Measurements from ENCODE around the gene NPBWR2.

The NPBWR2 gene

DNA sequence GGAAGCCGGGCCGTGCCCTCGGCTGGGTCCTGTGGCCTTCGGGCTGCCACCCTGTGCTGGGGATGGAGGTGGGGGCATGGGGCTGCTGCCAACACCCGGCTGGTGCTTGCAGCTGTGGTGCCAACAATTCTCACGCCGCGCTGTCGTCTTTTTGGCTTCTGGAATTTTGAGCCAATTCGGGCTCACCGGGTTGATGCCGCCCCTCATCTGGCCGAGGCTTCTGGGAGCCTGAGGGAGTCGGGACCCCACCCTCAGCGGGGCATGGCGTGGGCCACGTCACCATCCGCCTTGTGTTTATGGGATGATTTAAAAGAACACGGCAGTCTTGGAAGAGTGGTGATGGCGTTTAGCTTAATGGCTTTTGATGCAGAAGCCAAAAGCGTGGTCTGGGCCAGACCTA, 8.7 kb upstream of the NPBWR2 start:
- TF ChIP-seq, protein P1, sequence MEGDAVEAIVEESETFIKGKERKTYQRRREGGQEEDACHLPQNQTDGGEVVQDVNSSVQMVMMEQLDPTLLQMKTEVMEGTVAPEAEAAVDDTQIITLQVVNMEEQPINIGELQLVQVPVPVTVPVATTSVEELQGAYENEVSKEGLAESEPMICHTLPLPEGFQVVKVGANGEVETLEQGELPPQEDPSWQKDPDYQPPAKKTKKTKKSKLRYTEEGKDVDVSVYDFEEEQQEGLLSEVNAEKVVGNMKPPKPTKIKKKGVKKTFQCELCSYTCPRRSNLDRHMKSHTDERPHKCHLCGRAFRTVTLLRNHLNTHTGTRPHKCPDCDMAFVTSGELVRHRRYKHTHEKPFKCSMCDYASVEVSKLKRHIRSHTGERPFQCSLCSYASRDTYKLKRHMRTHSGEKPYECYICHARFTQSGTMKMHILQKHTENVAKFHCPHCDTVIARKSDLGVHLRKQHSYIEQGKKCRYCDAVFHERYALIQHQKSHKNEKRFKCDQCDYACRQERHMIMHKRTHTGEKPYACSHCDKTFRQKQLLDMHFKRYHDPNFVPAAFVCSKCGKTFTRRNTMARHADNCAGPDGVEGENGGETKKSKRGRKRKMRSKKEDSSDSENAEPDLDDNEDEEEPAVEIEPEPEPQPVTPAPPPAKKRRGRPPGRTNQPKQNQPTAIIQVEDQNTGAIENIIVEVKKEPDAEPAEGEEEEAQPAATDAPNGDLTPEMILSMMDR (IDR thresholded peaks at IDR 0.05; ENCODE audit: extremely low read depth, insufficient read depth, missing control alignments): no peak
- in situ Hi-C loops (cut with MboI; ENCODE audit: low pct_unique_long_range_greater_than_20kb, low sequenced_read_pairs, unreplicated experiment): no loop called here
- no peak for DNase-seq (ENCODE audit: low spot score)

DNA sequence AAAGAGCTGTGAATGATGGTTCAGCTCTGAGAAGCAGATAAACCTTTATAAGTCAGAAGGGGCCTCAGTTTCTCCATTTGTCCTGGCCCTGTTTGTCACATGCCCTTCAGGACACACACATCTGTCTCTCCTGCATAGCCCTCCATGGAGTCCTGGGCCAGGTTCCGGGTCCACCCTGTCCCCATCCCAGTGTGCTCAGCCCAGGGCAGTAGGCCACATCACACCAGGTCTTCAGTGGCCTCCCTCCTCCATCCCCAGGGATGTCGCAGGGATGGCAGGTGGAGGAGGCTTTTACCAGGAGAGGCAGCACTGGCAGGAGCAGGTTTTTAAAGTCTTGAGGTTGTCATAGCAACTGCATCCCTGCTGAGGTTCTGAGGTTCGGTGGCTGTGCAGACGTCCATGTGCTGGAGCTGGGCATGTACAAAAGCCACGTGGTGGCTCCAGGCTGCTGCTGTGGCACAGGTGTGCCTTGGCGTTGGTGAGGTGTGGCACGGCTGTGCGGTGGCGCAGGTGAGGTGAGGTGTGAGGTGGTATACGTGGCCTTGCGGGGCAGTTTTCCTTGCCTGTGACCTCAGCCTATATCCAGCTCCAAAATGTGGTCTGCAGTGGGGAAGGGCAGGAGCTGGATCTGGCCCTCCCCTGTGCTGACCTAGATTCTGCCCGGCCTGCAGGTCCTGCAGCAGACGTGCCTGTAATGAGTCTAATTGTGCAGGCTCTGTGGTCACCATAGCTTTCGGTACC, 8.0 kb upstream of the NPBWR2 start:
- no peak for DNase-seq (ENCODE audit: low spot score)
- in situ Hi-C loops (cut with MboI; ENCODE audit: low pct_unique_long_range_greater_than_20kb, low sequenced_read_pairs, unreplicated experiment): no loop called here
- TF ChIP-seq, protein P1 (IDR thresholded peaks at IDR 0.05; ENCODE audit: extremely low read depth, insufficient read depth, missing control alignments): no peak

DNA sequence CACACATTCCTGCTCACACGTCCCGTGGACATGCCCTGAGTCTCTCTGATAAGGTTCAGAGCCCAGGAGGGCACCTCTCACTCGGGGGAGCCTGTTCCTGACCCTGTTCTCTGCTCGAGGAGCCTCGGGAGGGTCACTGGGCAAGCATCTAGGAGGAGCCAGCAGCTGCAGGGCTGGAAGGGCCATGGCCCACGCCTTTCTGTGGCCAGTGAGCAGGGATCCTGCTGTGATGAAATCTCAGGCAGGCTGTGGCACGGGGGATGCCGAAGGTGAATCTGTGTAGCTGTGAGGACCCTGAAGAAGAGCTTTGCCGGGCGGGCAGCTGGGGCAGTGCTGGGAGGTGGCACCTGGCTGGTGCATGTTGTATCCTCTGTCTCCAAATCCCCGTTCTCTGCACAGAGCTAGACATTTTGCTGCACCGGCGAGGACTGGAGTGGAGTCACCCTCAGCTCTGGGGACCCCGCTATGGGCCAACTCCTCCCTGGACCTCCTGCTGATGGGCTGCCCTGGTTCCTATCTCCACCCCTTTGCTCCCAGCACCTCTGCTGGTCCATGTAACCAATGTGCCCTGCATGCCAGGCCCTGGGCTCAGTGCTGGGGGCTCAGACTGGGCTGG, 7.1 kb upstream of the NPBWR2 start:
- no peak for DNase-seq (ENCODE audit: low spot score)
- in situ Hi-C loops (cut with MboI; ENCODE audit: low pct_unique_long_range_greater_than_20kb, low sequenced_read_pairs, unreplicated experiment): no loop called here
- TF ChIP-seq, protein P1 (IDR thresholded peaks at IDR 0.05; ENCODE audit: extremely low read depth, insufficient read depth, missing control alignments): no peak

DNA sequence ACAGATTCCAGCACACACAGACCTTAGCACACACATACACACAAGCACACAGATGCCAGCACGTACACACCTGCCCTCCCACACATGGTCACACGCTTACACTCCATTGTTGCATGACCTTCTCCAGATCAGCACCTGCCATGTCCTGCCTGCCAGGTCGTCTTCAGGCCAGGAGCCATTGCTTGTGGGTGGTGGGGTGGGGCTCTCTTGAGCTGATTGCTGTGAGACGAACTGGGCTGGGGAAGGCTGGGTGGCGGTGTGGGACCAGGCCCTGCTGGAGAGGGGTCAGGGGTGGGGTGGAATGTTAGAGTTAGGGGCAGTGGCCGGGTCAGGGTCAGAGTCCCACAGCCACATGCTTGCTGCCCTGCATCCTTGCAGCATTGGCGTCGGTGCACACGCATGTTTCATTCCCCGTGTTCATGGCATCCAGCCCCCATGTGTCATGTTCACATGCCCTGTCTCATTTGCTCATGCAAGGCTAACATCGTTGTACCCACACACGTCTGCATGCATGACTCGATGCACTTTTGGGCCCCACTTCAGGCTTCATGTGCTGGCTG, 6.5 kb upstream of the NPBWR2 start:
- in situ Hi-C loops (cut with MboI; ENCODE audit: low pct_unique_long_range_greater_than_20kb, low sequenced_read_pairs, unreplicated experiment): no loop called here
- no peak for DNase-seq (ENCODE audit: low spot score)
- TF ChIP-seq, protein P1 (IDR thresholded peaks at IDR 0.05; ENCODE audit: extremely low read depth, insufficient read depth, missing control alignments): no peak

DNA sequence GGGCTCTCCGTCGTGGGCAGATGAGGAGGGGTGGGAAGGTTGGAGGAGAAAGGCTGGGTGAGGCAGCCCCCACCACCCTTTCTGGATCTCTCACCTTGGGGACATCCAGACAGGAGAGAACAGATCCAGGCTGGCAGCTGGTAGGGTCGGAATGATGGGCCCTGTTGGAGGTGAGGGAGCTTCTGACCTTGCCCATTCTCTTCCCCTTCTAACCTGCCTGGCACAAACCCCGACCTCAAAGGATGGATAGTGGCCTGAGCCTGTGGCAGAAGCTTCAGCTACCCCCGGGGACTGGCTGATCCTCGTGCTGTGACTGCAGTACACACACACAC, 6.0 kb upstream of the NPBWR2 start:
- no peak for DNase-seq (ENCODE audit: low spot score)
- TF ChIP-seq, protein P1 (IDR thresholded peaks at IDR 0.05; ENCODE audit: extremely low read depth, insufficient read depth, missing control alignments): no peak
- in situ Hi-C loops (cut with MboI; ENCODE audit: low pct_unique_long_range_greater_than_20kb, low sequenced_read_pairs, unreplicated experiment): no loop called here

DNA sequence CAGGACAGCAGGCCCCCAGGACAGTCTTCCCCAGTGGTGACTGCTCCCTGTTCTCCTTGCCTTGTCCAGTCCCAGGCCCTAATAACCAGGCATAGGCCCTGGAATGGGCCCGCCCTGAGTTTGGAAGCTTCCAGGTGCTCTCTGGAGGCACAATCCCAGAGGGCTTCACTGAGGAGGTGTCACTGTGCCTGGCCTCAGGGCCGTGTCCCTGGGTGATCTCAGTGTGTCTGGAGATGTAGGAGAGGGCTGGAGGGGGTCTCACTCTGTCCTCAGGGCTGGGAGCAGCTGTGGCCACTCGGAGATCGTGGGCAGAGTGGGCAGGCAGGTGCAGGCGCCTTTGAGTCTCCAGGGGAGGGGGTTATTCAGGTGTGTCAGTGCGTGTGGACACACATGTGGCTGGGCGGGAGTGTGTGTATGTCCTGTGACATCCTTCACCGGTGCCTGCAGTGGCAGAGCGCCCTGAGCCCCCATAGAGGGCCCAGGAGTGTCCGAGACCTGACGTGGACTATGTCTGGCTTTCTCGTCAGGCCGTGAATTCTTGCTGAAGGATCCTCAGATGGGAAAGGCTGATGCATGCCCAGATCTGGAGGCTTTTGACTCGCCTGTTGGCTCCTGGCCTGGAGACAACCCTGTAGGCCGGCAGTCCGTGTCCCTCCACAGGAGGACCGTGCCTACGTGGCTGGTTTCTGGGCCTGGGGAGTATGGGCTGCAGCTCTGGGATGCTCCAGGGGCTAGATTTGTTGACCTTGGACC, 5.5 kb upstream of the NPBWR2 start:
- DNase-seq (ENCODE audit: low spot score): no peak
- in situ Hi-C loops (cut with MboI; ENCODE audit: low pct_unique_long_range_greater_than_20kb, low sequenced_read_pairs, unreplicated experiment): no loop called here
- TF ChIP-seq, protein P1 (IDR thresholded peaks at IDR 0.05; ENCODE audit: extremely low read depth, insufficient read depth, missing control alignments): no peak
